Activated CD8-positive, alpha-beta T cell treated with anti-CD3 and anti-CD28 coated beads for 36 hours (primary cell): ENCODE measurements around the gene BORCS5. TPM values are rescaled to one million over a fixed set of nuclear protein-coding genes. Genes with fewer than 3 reads are reported as not detected.
"Not testable (repeated sequence)": the region's sequence is repeated elsewhere in the genome, so short reads cannot be mapped to it uniquely, and the experiment has no call there.

ENCODE experiments used
- ATAC-seq: fragments of 200-7000 bp; cut with Tn5 transposase; one replicate; pipeline ENCODE4 v1.10.0; 2021; ENCODE audit warnings: mild to moderate bottlenecking, moderate library complexity
- CTCF ChIA-PET: fragments of 350-600 bp; sonication (Branson Sonifier 250); formaldehyde crosslinking; loops from one replicate; lab custom pipeline; 2021; ENCODE audit warnings: antibody characterized with exemption; lab: Charles Lee
- POLR2A ChIA-PET: fragments of 350-600 bp; sonication (Branson Sonifier 250); formaldehyde crosslinking; loops from one replicate; lab custom pipeline; 2021; ENCODE audit warnings: antibody characterized with exemption; lab: Charles Lee
- DNase-seq: peaks from one replicate; pipeline ENCODE4 v3.0.0-alpha.2; 2020
- H3K27ac Mint-ChIP-seq: one replicate; pipeline ENCODE4 v1.8.0; 2021; ENCODE audit warnings: mild to moderate bottlenecking, mixed read lengths
- H3K27me3 Mint-ChIP-seq: one replicate; pipeline ENCODE4 v1.8.0; 2021; ENCODE audit warnings: mixed read lengths
- H3K36me3 Mint-ChIP-seq: one replicate; pipeline ENCODE4 v1.8.0; 2021; ENCODE audit warnings: low read depth, mixed read lengths
- H3K4me1 Mint-ChIP-seq: one replicate; pipeline ENCODE4 v1.8.0; 2021; ENCODE audit warnings: low read depth, mixed read lengths
- H3K4me3 Mint-ChIP-seq: one replicate; pipeline ENCODE4 v1.8.0; 2021; ENCODE audit warnings: mild to moderate bottlenecking, moderate library complexity, mixed read lengths
- H3K9me3 Mint-ChIP-seq: one replicate; pipeline ENCODE4 v1.8.0; 2021; ENCODE audit warnings: mixed read lengths
- CTCF ChIP-seq: fragments of 200-600 bp; IDR thresholded peaks from one replicate; pipeline ENCODE4 v1.8.0; 2022; ENCODE audit warnings: antibody characterized with exemption, mild to moderate bottlenecking
- intact Hi-C: fragments of 100-400 bp; cut with micrococcal nuclease; formaldehyde crosslinking; loops from one replicate; pipeline ENCODE4 v1.10.0; 2022
- total RNA-seq, 2 experiments: library from RNA; stranded (reverse); gene quantifications; one replicate each; pipeline ENCODE4 v1.2.3, GENCODE V29; 2021

BORCS5 gene
- 10 to 100 TPM; 31.5 to 32.9 TPM for total RNA-seq

DNA sequence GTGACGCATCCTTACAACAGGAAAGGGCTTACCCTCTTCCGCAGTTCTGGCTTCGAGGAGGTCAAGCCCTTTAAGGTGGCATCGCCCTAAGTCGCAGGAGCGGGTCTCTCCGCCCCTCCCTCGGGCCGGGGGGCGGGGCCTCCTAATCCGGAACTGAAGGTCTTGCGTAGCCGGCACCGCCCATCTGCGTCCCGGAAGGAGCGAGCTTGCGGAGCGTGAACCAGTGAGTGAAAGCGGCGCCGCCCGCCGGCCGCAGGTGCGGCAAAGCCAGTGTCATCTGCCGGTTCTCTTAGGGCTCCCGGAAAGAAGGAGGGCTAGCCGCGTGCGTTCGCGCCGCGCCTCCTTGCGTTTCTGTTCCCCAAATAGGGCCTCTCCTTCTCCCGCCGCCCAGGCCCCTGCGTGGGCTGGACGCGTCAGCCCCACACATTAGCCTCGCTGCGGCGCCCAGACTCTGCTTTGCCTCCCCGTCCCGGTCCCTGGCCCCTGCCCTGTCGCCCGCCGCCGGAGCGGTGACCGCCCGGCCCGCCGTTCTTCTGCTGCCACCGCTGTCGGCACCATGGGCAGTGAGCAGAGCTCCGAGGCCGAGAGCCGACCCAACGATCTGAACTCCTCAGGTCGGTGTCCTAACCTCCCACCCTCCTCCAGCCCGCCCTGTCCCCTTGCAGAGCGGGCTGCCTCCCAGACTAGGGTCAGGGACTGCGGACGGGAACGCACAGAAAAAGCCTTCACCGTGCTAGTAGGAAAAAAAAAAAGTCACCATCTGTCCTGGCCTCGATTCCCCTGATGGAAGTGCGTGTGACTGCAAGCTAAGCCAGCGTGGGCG is at the start of gene BORCS5:
BORCS5 (plus strand) TSS at position 183 of the 823 bp plus-strand sequence; CDS start at position 557, 374 bp downstream.
- ATAC-seq (peak; percentile 97), DNase-seq (peak; percentile 99)
- Mint-ChIP-seq H3K27ac (peak within 1 kb of the TSS; percentile 95), H3K4me3 (peak within 1 kb of the TSS; percentile 91), H3K4me1 (peaks cover 32% of the 10 kb centered on the region), H3K27me3 (no peaks in the 10 kb centered on the region), H3K36me3 (peaks cover 9% of the 10 kb centered on the region), H3K9me3 (no peaks in the 10 kb centered on the region)
- ChIA-PET CTCF (interaction anchor here (0.6 to 3.2 kb wide), 21 partner anchors 10 to 380 kb away, joined by 3 to 19 read pairs (median 4); no protein-coding TSS in a partner anchor), POLR2A (interaction anchor here (0.6 to 3.7 kb wide), 34 partner anchors 10 to 430 kb away, joined by 3 to 34 read pairs (median 4); partner anchors contain the start of genes CDKN1B, CREBL2 and DUSP16)
- intact Hi-C loops = no loop called here
- peak; percentile 21 for TF ChIP-seq CTCF

DNA sequence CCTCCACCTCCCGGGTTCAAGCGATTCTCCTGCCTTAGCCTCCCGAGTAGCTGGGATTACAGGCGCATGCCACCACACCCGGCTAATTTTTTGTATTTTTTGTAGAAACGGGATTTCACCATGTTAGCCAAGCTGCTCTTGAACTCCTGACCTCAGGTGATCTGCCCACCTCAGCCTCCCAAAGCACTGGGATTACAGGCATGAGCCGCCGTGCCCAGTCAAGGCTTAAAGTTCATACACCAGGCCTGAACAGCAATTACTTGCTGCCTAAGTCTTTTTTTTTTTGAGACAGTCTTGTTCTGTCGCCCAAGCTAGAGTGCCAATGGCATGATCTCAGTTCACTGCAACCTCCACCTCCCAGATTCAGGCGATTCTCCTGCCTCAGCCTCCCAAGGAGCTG is 46.2 kb upstream of the BORCS5 start:
- H3K9me3 Mint-ChIP-seq = not testable (repeated sequence)

GRCh38 chr12:12315838-12316237 is 41.0 kb upstream of the BORCS5 start:
- H3K27ac Mint-ChIP-seq = no peak overlapping the region
- H3K36me3 Mint-ChIP-seq = no peaks in the 10 kb centered on the region
- POLR2A ChIA-PET = no interaction called here
- intact Hi-C loops = no loop called here
- CTCF ChIA-PET = interaction anchor here (1.0 kb wide), 1 partner anchor 11 kb away, joined by 3 read pairs; no protein-coding TSS in a partner anchor
- H3K4me1 Mint-ChIP-seq = peaks cover 3% of the 10 kb centered on the region
- ATAC-seq (no peak), DNase-seq (no peak)
- H3K4me3 Mint-ChIP-seq = no peak overlapping the region
- H3K27me3 Mint-ChIP-seq = no peaks in the 10 kb centered on the region
- H3K9me3 Mint-ChIP-seq = no peaks in the 10 kb centered on the region
- TF ChIP-seq CTCF = no peak

More for the DNA sequence above, 46.2 kb upstream of the BORCS5 start:
- H3K4me3 Mint-ChIP-seq, H3K27ac Mint-ChIP-seq, intact Hi-C loops, H3K36me3 Mint-ChIP-seq, DNase-seq, POLR2A ChIA-PET, H3K4me1 Mint-ChIP-seq, ATAC-seq, CTCF ChIA-PET, H3K27me3 Mint-ChIP-seq: not testable (repeated sequence)

DNA sequence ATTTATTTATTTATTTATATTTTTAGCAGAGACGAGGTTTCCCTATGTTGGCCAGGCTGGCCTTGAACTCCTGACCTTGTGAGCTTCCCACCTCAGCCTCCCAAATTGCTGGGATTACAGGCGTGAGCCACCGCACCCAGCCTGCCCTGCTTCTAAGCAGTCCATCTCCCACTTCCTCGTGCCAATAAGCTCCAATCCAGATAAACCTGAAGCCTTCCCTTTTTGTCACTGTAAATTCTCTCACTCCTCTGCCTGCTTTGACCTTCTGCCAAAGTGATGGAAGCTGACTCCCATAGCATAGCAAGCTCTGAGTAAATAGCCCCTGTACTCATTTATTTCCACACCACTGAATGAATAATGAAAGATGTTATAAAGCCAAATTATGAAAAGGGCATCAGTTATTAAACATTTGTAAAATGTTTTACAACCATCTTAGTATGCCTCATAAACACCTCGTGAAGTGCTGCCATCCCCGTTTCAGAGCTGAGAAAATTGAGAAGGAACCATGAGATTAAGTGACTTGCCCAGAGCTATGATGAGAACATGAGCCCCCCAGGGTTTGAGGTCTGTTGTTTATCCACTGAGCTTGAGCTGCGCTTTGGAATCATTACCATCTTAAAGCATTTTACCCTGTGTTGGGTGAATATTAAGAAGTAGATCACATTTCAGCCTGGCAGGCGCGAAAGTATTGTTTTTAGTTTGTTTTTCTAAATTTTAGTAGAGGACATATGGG is 37.3 kb upstream of the BORCS5 start:
- no peak for ATAC-seq
- Mint-ChIP-seq H3K36me3 (no peaks in the 10 kb centered on the region), H3K9me3 (no peaks in the 10 kb centered on the region), H3K4me1 (no peaks in the 10 kb centered on the region), H3K4me3 (no peak overlapping the region), H3K27ac (no peak overlapping the region), H3K27me3 (no peaks in the 10 kb centered on the region)
- no peak for TF ChIP-seq CTCF
- POLR2A ChIA-PET = interaction anchor here (0.7 kb wide), 1 partner anchor 759 kb away, joined by 6 read pairs; no protein-coding TSS in a partner anchor
- intact Hi-C loops = no loop called here
- no peak for DNase-seq
- CTCF ChIA-PET = interaction anchor here (1.5 to 2.5 kb wide), 3 partner anchors 8 to 30 kb away, joined by 3 to 12 read pairs (median 11); partner anchors contain the start of gene MANSC1

DNA sequence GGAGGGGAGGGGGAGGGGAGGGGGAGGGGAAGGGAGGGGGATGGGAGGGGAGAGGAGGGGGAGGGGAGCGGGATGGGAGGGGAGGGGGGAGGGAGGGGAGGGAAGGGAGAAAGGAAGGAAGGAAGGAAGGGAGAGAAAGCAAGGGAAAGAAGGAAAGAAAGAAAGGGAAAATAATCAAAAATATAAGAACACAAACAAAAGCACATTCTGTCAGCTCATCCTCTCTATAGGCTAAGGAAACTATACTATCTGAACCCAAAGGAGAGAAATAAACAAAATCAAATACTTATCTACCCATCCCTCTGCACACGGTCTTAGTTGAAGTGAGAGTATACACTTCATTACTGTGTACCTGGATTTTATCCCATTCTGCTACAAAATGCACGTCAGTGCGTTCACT is 33.8 kb upstream of the BORCS5 start:
- Mint-ChIP-seq H3K9me3 (no peaks in the 10 kb centered on the region), H3K27ac (no peak overlapping the region), H3K27me3 (no peaks in the 10 kb centered on the region), H3K4me1 (peaks cover 6% of the 10 kb centered on the region), H3K36me3 (no peaks in the 10 kb centered on the region), H3K4me3 (no peak overlapping the region)
- TF ChIP-seq CTCF = no peak
- intact Hi-C loops = no loop called here
- no peak for ATAC-seq
- POLR2A ChIA-PET = no interaction called here
- CTCF ChIA-PET = interaction anchor here (4.7 kb wide), 1 partner anchor 241 kb away, joined by 28 read pairs; no protein-coding TSS in a partner anchor
- DNase-seq = no peak
